Right renal cortex interstitium (tissue), 3 donors: ENCODE data around the gene CFAP100. TPM values are rescaled to one million over a fixed set of nuclear protein-coding genes. Genes with fewer than 3 reads are reported as not detected.

Experiments
- DNase-seq, 3 donors: peaks; one replicate each; pipeline ENCODE4 v3.0.0-alpha.2; 2013; ENCODE audit warnings: low read depth in 3 of 3, low spot score in 2 of 3
- polyA plus RNA-seq, 3 donors: library from polyadenylated mRNA; unstranded; fragments of 120-200 nt; gene quantifications; one replicate each; pipeline ENCODE4 v1.2.1, GENCODE V29; 2013; ENCODE audit not compliant: insufficient read length in 3 of 3

The CFAP100 gene
- polyA plus RNA-seq, 3 donors: 0.53 to 1.1 (median 0.55) TPM

DNA sequence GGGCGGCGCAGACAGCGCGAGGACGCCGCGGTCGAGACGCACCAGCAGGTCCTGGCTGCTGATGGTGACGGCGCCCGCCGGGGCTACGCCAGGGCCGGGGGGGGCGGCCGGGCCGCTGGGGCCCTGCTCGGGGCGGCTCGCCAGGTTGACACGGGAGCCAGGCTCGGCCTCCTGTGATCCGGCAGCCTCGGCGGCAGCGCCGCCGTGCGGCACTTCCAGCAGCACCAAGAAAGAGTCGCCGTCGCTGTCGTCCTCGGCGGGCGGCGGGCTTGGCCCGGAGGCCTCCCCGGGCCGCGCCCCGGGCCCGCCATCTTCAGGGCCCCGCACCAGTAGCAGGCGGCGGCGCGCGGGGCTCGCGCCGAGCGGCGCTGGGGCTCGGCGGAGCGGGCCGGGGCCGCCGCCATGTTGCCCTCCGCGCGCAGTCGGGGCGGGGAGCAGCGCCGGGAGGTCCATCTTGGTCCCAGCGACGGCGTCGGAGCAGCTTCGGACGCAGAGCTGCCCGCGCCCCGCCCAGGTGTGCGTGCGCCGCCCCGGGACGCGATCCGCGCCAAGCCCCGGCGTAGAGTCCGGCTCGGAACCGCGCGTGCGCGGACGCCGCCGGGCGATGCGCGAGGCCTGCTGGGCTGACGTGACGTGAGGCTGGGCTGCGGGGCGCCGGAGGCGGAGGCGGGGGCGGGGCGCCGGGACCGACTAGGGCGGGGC lies 80.9 kb downstream of the CFAP100 start, which contains the start of gene ZXDC:
Gene ZXDC, minus strand, starts transcription at position 479 of the 702 bp plus-strand sequence. Its CDS starts 26 bp downstream, at position 453.
- peak; percentile 72 to 90 (median 86) for DNase-seq

- peak in 2 of 3 donors; percentile 38 to 47 for DNase-seq
Observed at GRCh38 chr3:126476166-126477060, 81.7 kb downstream of the CFAP100 start.

DNA sequence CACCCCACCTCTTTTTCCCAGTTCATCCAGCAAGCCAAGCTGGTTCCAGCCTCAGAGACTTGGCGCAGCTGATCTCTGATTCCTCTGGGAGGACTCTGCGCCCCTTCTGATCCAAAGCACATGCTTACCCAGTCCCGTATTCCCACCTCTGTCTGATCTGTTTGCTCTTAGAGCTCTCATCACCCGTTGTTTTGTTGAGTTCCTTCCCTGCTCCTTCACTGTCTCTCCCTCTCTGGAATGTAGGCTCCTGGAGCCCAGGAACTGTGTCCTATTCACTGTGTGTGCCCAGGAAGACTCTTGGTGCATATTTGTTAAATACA lies 82.3 kb downstream of the CFAP100 start:
- DNase-seq: no peak

- no peak for DNase-seq
Observed at GRCh38 chr3:126478581-126479310, 84.0 kb downstream of the CFAP100 start.

DNA sequence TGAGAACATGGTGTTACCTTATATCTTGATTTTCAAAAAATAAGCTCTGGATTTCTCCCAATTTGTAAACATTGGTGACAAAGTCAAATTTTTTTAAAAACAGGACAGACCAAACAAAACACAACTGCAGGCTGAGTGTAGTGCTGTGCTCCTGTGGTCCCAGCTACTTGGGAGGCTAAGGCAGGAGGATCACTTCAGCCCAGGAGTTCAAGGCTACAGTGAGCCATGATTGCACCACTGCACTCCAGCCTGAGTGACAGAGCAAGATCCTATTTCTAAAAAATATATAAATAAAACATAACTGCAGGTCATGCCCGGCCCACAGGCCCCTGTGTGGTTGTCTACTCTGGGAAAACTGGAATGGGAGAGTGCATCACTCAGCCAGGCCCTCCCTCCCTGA lies 84.9 kb downstream of the CFAP100 start:
- DNase-seq: no peak

GRCh38 chr3:126480206-126480605 lies 85.5 kb downstream of the CFAP100 start:
- DNase-seq: no peak

DNA sequence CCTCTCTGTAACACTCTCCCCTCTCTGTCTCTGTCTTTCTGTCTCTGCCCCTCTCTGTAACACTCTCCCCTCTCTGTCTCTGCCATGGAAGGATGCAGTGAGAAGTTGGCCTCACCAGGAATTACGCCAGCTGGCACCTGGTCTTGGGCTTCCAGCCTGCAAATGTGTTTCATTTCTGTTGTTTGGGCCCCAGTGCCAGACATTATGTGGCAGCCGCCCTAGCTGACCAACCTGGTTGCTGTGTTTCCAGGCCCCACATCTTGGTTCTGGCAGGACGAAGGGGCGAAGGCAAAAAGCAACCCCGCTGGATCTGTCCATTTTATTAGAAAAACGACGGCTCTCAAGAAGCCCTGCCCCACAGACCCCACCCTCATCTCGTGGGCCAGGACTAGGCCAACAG lies 86.2 kb downstream of the CFAP100 start:
- DNase-seq: no peak

GRCh38 chr3:126481808-126482502 lies 87.2 kb downstream of the CFAP100 start:
- DNase-seq: no peak

- no peak for DNase-seq
Observed at GRCh38 chr3:126482503-126483255, 88.0 kb downstream of the CFAP100 start.

- DNase-seq: no peak
Observed at GRCh38 chr3:126483321-126483761, 88.6 kb downstream of the CFAP100 start.

DNA sequence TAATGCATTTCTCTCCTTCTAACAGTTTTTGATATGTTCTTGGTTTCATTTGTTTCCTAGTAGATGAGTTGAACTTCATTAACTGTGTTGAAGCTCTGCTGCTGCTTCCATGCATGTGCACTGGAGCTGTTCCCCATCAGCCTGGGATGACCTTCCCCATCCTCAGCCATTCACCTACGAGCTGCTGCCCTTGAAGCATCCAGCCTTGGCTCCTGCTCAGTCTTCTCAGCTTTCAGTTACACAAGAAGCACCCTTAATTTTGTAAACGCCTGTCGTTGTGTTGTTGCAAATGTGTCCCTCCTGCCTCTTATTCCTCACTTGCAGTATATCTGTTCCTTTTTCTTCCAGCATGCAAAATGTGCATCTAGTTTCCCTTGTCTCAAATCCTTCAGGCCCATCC lies 89.4 kb downstream of the CFAP100 start:
- no peak for DNase-seq

- no peak for DNase-seq
Observed at GRCh38 chr3:126484662-126485061, 90.0 kb downstream of the CFAP100 start.

GRCh38 chr3:126485176-126485897 lies 90.6 kb downstream of the CFAP100 start:
- DNase-seq: no peak

DNA sequence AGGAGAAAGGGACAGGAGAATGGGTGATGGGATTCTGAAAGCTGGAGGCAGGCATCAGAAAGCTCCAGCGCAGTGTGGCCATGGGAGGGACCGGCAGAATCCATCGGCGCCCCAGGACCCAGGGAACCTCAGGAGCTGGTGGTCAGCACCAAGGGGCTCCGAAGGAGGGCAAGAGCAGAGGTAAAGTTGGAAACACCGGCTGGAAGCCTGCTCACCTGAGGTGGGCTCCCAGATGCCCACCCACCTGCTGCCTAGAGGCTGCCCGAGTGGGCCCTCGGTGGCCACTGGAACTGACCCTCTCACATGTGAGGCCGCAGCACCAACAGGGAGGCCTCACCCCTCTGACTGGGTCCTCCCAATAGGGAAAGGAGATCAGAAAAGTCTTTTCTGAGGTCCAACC lies 91.2 kb downstream of the CFAP100 start:
- DNase-seq: no peak

Other genes with a start within 250 kb of the CFAP100 start
- gene ALDH1L1, start 214.3 kb upstream of the CFAP100 start, polyA plus RNA-seq: 10 to 100 TPM; 33.1 to 51.6 (median 39.2) TPM
- gene KLF15, start 37.5 kb upstream of the CFAP100 start, polyA plus RNA-seq: 10 to 100 TPM; 10.0 to 11.6 (median 10.8) TPM
- gene ZXDC, start 81.0 kb downstream of the CFAP100 start, polyA plus RNA-seq: 10 to 100 TPM; 29.9 to 34.0 (median 31.6) TPM
- under 1 TPM; 0.04 to 0.11 (median 0.07) TPM for gene UROC1, start 122.9 kb downstream of the CFAP100 start, polyA plus RNA-seq
- 1 to 10 TPM; 3.1 to 4.4 (median 3.2) TPM for gene CHST13, start 129.2 kb downstream of the CFAP100 start, polyA plus RNA-seq
- gene C3orf22, start 164.0 kb downstream of the CFAP100 start, polyA plus RNA-seq: under 1 TPM in 2 of 3 donors, not detected in 1; 0.10 to 0.11 TPM